H1 (cell line): Measurements from ENCODE around the gene NECAB3. TPM values are rescaled to one million over a fixed set of nuclear protein-coding genes. Genes with fewer than 3 reads are reported as not detected.

Experiments
- CHD7 ChIP-seq: fragments of 300-600 bp; sonication (generic); IDR thresholded peaks from 2 replicates; pipeline ENCODE4 v1.7.1; 2012; ENCODE audit warnings: low read length, moderate library complexity, mild to moderate bottlenecking, inconsistent platforms; ENCODE audit not compliant: insufficient replicate concordance
- HDAC2 ChIP-seq, 2 experiments: fragments of 300-600 bp in 1 of 2; sonication (generic) in 1 of 2; IDR thresholded peaks; 2 replicates each; pipeline ENCODE4 v1.6.1; 2011 to 2012; ENCODE audit warnings: low read depth in 2 of 2, low read length in 2 of 2, mild to moderate bottlenecking in 2 of 2, moderate library complexity in 2 of 2, borderline replicate concordance in 1 of 2, inconsistent platforms in 1 of 2
- ZNF274 ChIP-seq: IDR thresholded peaks from 2 replicates; pipeline ENCODE4 v1.7.0; 2012; ENCODE audit warnings: low read length, borderline replicate concordance; ENCODE audit errors: extremely low read depth
- polyA plus RNA-seq, 7 experiments: library from polyadenylated mRNA; depleted of rRNA in 3 of 7; stranded (reverse) in 5 of 7; unstranded in 2 of 7; fragments of >200 nt in 5 of 7; fragments of 200-250 nt in 2 of 7; gene quantifications; 1 replicate in 5 of 7; 2 replicates in 1 of 7; 4 replicates in 1 of 7; pipeline versions ENCODE4 v1.2.1 to v1.2.3, GENCODE V29; 2011 to 2013; ENCODE audit warnings: missing spikeins in 2 of 7, mixed read lengths in 2 of 7
- total RNA-seq: library from RNA; stranded (reverse); fragmentation: NEBNext Ultra II Directional; extraction: Animal tissue kit (Norgen Biotek cat#: 25700); gene quantifications from 2 replicates; pipeline ENCODE4 v1.2.1, GENCODE V29; 2021

The NECAB3 gene
- total and polyA plus RNA-seq, 2 of the 8 experiments (the other 6 are each of a cell fraction or from before 2014, with no cell fraction given), result 20.5 to 46.2 TPM

- no peak for TF ChIP-seq HDAC2 (IDR thresholded peaks at IDR 0.05; ENCODE audit: borderline replicate concordance in 1 of 2, low read depth in 2 of 2, low read length in 2 of 2)
- TF ChIP-seq ZNF274, result no peak
- TF ChIP-seq CHD7, result no peak
Observed at GRCh38 chr20:33650111-33650752, 24.0 kb downstream of the NECAB3 start (continued).
